Testis (tissue), 3 donors: ENCODE measurements around the gene CRK. TPM values are rescaled to one million over a fixed set of nuclear protein-coding genes. Genes with fewer than 3 reads are reported as not detected.

ENCODE experiments used
- DNase-seq: peaks from one replicate; pipeline ENCODE4 v3.0.0-alpha.2; 2019
- H3K27ac ChIP-seq, 2 donors: fragments of 200-600 bp; sonication (generic); one replicate each; pipeline ENCODE4 v1.5.1; 2019
- H3K27me3 ChIP-seq: fragments of 200-600 bp; sonication (generic); one replicate; pipeline ENCODE4 v1.5.1; 2019
- H3K36me3 ChIP-seq: fragments of 200-600 bp; sonication (generic); one replicate; pipeline ENCODE4 v1.5.1; 2017; ENCODE audit warnings: low read depth; ENCODE audit errors: missing control alignments
- H3K4me1 ChIP-seq: fragments of 200-600 bp; sonication (generic); one replicate; pipeline ENCODE4 v1.5.1; 2019
- H3K4me3 ChIP-seq, 2 donors: fragments of 200-600 bp; sonication (generic); one replicate each; pipeline ENCODE4 v1.5.1; 2017 to 2019
- H3K9me3 ChIP-seq: fragments of 200-600 bp; sonication (generic); one replicate; pipeline ENCODE4 v1.5.1; 2017
- CTCF ChIP-seq, 3 experiments: fragments of 450-650 bp in 2 of 3; fragments of 200-600 bp in 1 of 3; sonication (generic) in 1 of 3; IDR thresholded peaks; one replicate each; pipeline ENCODE4 v1.5.1; 2016 to 2019; ENCODE audit warnings: antibody characterized with exemption in 3 of 3, mild to moderate bottlenecking in 2 of 3, moderate library complexity in 1 of 3
- POLR2A ChIP-seq: fragments of 450-650 bp; IDR thresholded peaks from one replicate; pipeline ENCODE4 v1.6.1; 2017; ENCODE audit warnings: antibody characterized with exemption, mild to moderate bottlenecking, moderate library complexity
- WGBS, 2 donors: methylation state at CpG; one replicate each; pipeline ENCODE4 v1.1.5; 2018; 5-methylcytosine and 5-hydroxymethylcytosine counted together
- intact Hi-C: fragments of 100-400 bp; cut with DNase I; formaldehyde crosslinking; loops from one replicate; pipeline ENCODE4 v1.15.1; 2023; ENCODE audit warnings: low total_unique reads
- polyA plus RNA-seq: library from polyadenylated mRNA; stranded (reverse); fragments of 350-450 nt; fragmentation: Illumina TruSeq; extraction: RNeasy Lipid Tissue Mini Kit (QIAGEN cat#74804); gene quantifications from one replicate; pipeline ENCODE4 v1.2.3, GENCODE V29; 2014; ENCODE audit warnings: low read depth, low replicate concordance; ENCODE audit not compliant: insufficient read depth
- total RNA-seq, 2 donors: library from RNA; depleted of rRNA; stranded (reverse); fragments of >200 nt; gene quantifications; one replicate each; pipeline ENCODE4 v1.2.3, GENCODE V29; 2016

The CRK gene
- total and polyA plus RNA-seq, 3 donors from 2014 or later, result 45.7 to 79.1 (median 68.4) TPM

GRCh38 chr17:1440921-1441320 is 15.1 kb downstream of the CRK start:
- H3K36me3 ChIP-seq, result no peaks in the 10 kb centered on the region
- no peak overlapping the region for H3K27ac ChIP-seq
- H3K9me3 ChIP-seq, result no peaks in the 10 kb centered on the region
- peaks cover 7% of the 10 kb centered on the region for H3K4me1 ChIP-seq
- no peak for DNase-seq
- H3K27me3 ChIP-seq, result no peaks in the 10 kb centered on the region
- TF ChIP-seq POLR2A (no peak), CTCF (IDR thresholded peaks at IDR 0.05) (no peak)
- H3K4me3 ChIP-seq, result no peak overlapping the region
- intact Hi-C loops, result no loop called here
- 91 to 98% methylated on average over 4 to 8 of the region's 8 CpGs for WGBS, 2 donors

- peaks cover 7% of the 10 kb centered on the region for H3K4me1 ChIP-seq
- peak; percentile 68 for DNase-seq
- H3K27ac ChIP-seq, result peak overlapping the region in 1 of 2 donors; percentile 3
- no peak overlapping the region for H3K4me3 ChIP-seq
- H3K36me3 ChIP-seq, result no peaks in the 10 kb centered on the region
- WGBS, 2 donors, result 46 to 74% methylated on average over 11 of the region's 11 CpGs
- TF ChIP-seq CTCF (IDR thresholded peaks at IDR 0.05), result no peak
- no peak for TF ChIP-seq POLR2A
- intact Hi-C loops, result no loop called here
- H3K9me3 ChIP-seq, result no peaks in the 10 kb centered on the region
- H3K27me3 ChIP-seq, result no peaks in the 10 kb centered on the region
Measured at GRCh38 chr17:1438593-1439083, 17.4 kb downstream of the CRK start.

GRCh38 chr17:1435326-1435725 is 20.7 kb downstream of the CRK start:
- DNase-seq, result no peak
- peaks cover 25% of the 10 kb centered on the region for H3K4me1 ChIP-seq
- intact Hi-C loops, result no loop called here
- H3K36me3 ChIP-seq, result no peaks in the 10 kb centered on the region
- no peak overlapping the region for H3K4me3 ChIP-seq
- no peak overlapping the region for H3K27ac ChIP-seq
- WGBS, 2 donors, result 92 to 93% methylated on average over 3 of the region's 3 CpGs
- no peaks in the 10 kb centered on the region for H3K9me3 ChIP-seq
- no peak for TF ChIP-seq POLR2A
- no peak for TF ChIP-seq CTCF (IDR thresholded peaks at IDR 0.05)
- no peaks in the 10 kb centered on the region for H3K27me3 ChIP-seq

GRCh38 chr17:1434150-1434549 is 21.9 kb downstream of the CRK start:
- intact Hi-C loops, result no loop called here
- TF ChIP-seq POLR2A (no peak), CTCF (IDR thresholded peaks at IDR 0.05) (no peak)
- no peak overlapping the region for H3K27ac ChIP-seq
- 92 to 97% methylated on average over 3 of the region's 3 CpGs for WGBS, 2 donors
- no peak for DNase-seq
- H3K4me1 ChIP-seq, result peaks cover 25% of the 10 kb centered on the region
- no peaks in the 10 kb centered on the region for H3K9me3 ChIP-seq
- no peak overlapping the region for H3K4me3 ChIP-seq
- H3K27me3 ChIP-seq, result no peaks in the 10 kb centered on the region
- no peaks in the 10 kb centered on the region for H3K36me3 ChIP-seq

- Histone ChIP-seq H3K36me3 (no peaks in the 10 kb centered on the region), H3K27ac (peak overlapping the region in 1 of 2 donors; percentile 13), H3K27me3 (no peaks in the 10 kb centered on the region), H3K9me3 (no peaks in the 10 kb centered on the region), H3K4me3 (no peak overlapping the region), H3K4me1 (peaks cover 18% of the 10 kb centered on the region)
- TF ChIP-seq POLR2A (no peak), CTCF (IDR thresholded peaks at IDR 0.05) (no peak)
- intact Hi-C loops, result no loop called here
- WGBS, 2 donors, result 42 to 52% methylated on average over 2 of the region's 2 CpGs
- no peak for DNase-seq
Measured at GRCh38 chr17:1431631-1432104, 24.4 kb downstream of the CRK start.
